Nephron progenitor cell (in vitro differentiated cells): Measurements from ENCODE around the gene APOBEC3H.
A peak's percentile ranks its signal among the peaks of the same experiment; 100 is the strongest.
"Not testable (repeated sequence)": the region's sequence is repeated elsewhere in the genome, so short reads cannot be mapped to it uniquely, and the experiment has no call there.

Experiments
- DNase-seq: peaks from one replicate; pipeline ENCODE4 v3.0.0; 2021
- H3K27ac Mint-ChIP-seq: 2 replicates; pipeline ENCODE4 v1.8.0; 2021; ENCODE audit warnings: mild to moderate bottlenecking, moderate library complexity, mixed read lengths
- H3K27me3 Mint-ChIP-seq: 2 replicates; pipeline ENCODE4 v1.8.0; 2021; ENCODE audit warnings: mild to moderate bottlenecking, low read depth, mixed read lengths; ENCODE audit not compliant: poor library complexity
- H3K36me3 Mint-ChIP-seq: 2 replicates; pipeline ENCODE4 v1.8.0; 2021; ENCODE audit warnings: low read depth, mixed read lengths
- H3K4me1 Mint-ChIP-seq: 2 replicates; pipeline ENCODE4 v1.8.0; 2021; ENCODE audit warnings: mixed read lengths
- H3K4me3 Mint-ChIP-seq: 2 replicates; pipeline ENCODE4 v1.8.0; 2021; ENCODE audit warnings: mild to moderate bottlenecking, moderate library complexity, mixed read lengths
- H3K9me3 Mint-ChIP-seq: 2 replicates; pipeline ENCODE4 v1.8.0; 2021; ENCODE audit warnings: mild to moderate bottlenecking, moderate library complexity, mixed read lengths
- CTCF ChIP-seq: fragments of 200-600 bp; sonication (generic); IDR thresholded peaks from 2 replicates; pipeline ENCODE4 v1.5.0; 2021; ENCODE audit warnings: antibody characterized with exemption

The APOBEC3H gene

GRCh38 chr22:39068033-39068785, 28.8 kb upstream of the APOBEC3H start:
- H3K27ac Mint-ChIP-seq: no peak overlapping the region
- no peak overlapping the region for H3K4me3 Mint-ChIP-seq
- peak; percentile 6 for TF ChIP-seq CTCF
- no peak for DNase-seq
- peaks cover 7% of the 10 kb centered on the region for H3K27me3 Mint-ChIP-seq
- H3K4me1 Mint-ChIP-seq: peaks cover 12% of the 10 kb centered on the region
- no peaks in the 10 kb centered on the region for H3K36me3 Mint-ChIP-seq
- H3K9me3 Mint-ChIP-seq: no peaks in the 10 kb centered on the region

- Mint-ChIP-seq H3K9me3 (no peaks in the 10 kb centered on the region), H3K27me3 (peaks cover 7% of the 10 kb centered on the region), H3K4me3 (no peak overlapping the region), H3K36me3 (no peaks in the 10 kb centered on the region), H3K27ac (no peak overlapping the region), H3K4me1 (peaks cover 18% of the 10 kb centered on the region)
- no peak for TF ChIP-seq CTCF
- DNase-seq: no peak
Measured at GRCh38 chr22:39070186-39070585, 26.9 kb upstream of the APOBEC3H start.

GRCh38 chr22:39072581-39072981, 24.5 kb upstream of the APOBEC3H start:
- not testable (repeated sequence) for H3K27ac Mint-ChIP-seq, H3K36me3 Mint-ChIP-seq, DNase-seq, H3K27me3 Mint-ChIP-seq, H3K4me3 Mint-ChIP-seq, H3K9me3 Mint-ChIP-seq
- H3K4me1 Mint-ChIP-seq: peaks cover 37% of the 10 kb centered on the region

- no peak overlapping the region for H3K27ac Mint-ChIP-seq
- peaks cover 7% of the 10 kb centered on the region for H3K27me3 Mint-ChIP-seq
- no peak overlapping the region for H3K4me3 Mint-ChIP-seq
- peaks cover 51% of the 10 kb centered on the region for H3K4me1 Mint-ChIP-seq
- TF ChIP-seq CTCF: no peak
- H3K36me3 Mint-ChIP-seq: no peaks in the 10 kb centered on the region
- DNase-seq: no peak
- H3K9me3 Mint-ChIP-seq: no peaks in the 10 kb centered on the region
Measured at GRCh38 chr22:39073981-39074380, 23.1 kb upstream of the APOBEC3H start.

- H3K9me3 Mint-ChIP-seq, H3K27ac Mint-ChIP-seq, H3K36me3 Mint-ChIP-seq, H3K27me3 Mint-ChIP-seq, DNase-seq: not testable (repeated sequence)
- Mint-ChIP-seq H3K4me1 (peaks cover 62% of the 10 kb centered on the region), H3K4me3 (peak overlapping the region; percentile 76)
Measured at GRCh38 chr22:39076155-39077025, 20.7 kb upstream of the APOBEC3H start.

GRCh38 chr22:39077026-39077840, 19.8 kb upstream of the APOBEC3H start, which contains the start of gene APOBEC3G:
Gene APOBEC3G (plus strand): TSS chr22:39077275. CDS start chr22:39077362, 87 bp downstream.
- not testable (repeated sequence) for H3K27me3 Mint-ChIP-seq, H3K9me3 Mint-ChIP-seq, H3K36me3 Mint-ChIP-seq, DNase-seq
- H3K4me3 Mint-ChIP-seq: peak within 1 kb of the TSS; percentile 76
- H3K27ac Mint-ChIP-seq: peak within 1 kb of the TSS; percentile 69
- peaks cover 70% of the 10 kb centered on the region for H3K4me1 Mint-ChIP-seq

GRCh38 chr22:39077912-39078311, 19.1 kb upstream of the APOBEC3H start:
- H3K9me3 Mint-ChIP-seq, H3K36me3 Mint-ChIP-seq, DNase-seq, H3K27me3 Mint-ChIP-seq: not testable (repeated sequence)
- Mint-ChIP-seq H3K4me3 (peak overlapping the region; percentile 59), H3K4me1 (peaks cover 72% of the 10 kb centered on the region), H3K27ac (peak overlapping the region; percentile 69)
